C4-2B (cell line): ENCODE results near the gene SH3GL1.

Experiments used
- H3K27ac ChIP-seq: fragments of 450-650 bp; 2 replicates; pipeline ENCODE4 v1.5.1; 2017
- CTCF ChIP-seq: fragments of 450-650 bp; conservative IDR thresholded peaks from 2 replicates; pipeline ENCODE4 v1.5.1; 2017; ENCODE audit warnings: mild to moderate bottlenecking
- ZFX ChIP-seq: fragments of 450-650 bp; IDR thresholded peaks from 2 replicates; pipeline ENCODE4 v1.6.1; 2017

Gene SH3GL1

GRCh38 chr19:4367781-4368127 is 32.6 kb downstream of the SH3GL1 start:
- no peak overlapping the region; the same call in 1 of the 2 replicates for H3K27ac ChIP-seq
- TF ChIP-seq ZFX = no peak
- TF ChIP-seq CTCF = no peak

DNA sequence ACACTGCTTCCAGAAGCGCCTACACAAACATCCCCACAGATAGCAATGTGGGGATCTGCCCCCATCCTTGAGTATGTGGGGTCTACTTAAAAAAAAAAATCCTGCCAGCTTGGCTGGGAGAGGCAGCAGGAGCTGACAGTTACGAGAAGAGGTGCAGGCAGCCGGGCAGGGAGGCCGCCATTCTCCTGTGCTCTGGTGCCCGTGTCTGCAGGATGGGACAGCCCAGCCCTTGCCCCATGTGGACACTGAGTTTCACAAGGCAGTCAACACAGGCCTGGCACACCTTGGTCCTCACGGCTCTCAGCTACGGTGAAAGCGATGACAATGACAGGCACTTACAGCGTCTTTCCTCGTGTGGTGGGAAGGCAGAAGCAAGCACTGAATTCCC is 33.0 kb downstream of the SH3GL1 start:
- TF ChIP-seq CTCF (no peak), ZFX (no peak)
- no peak overlapping the region for H3K27ac ChIP-seq

- no peak overlapping the region for H3K27ac ChIP-seq
- no peak for TF ChIP-seq CTCF
- no peak for TF ChIP-seq ZFX
Measured at GRCh38 chr19:4366666-4367335, 33.5 kb downstream of the SH3GL1 start.

DNA sequence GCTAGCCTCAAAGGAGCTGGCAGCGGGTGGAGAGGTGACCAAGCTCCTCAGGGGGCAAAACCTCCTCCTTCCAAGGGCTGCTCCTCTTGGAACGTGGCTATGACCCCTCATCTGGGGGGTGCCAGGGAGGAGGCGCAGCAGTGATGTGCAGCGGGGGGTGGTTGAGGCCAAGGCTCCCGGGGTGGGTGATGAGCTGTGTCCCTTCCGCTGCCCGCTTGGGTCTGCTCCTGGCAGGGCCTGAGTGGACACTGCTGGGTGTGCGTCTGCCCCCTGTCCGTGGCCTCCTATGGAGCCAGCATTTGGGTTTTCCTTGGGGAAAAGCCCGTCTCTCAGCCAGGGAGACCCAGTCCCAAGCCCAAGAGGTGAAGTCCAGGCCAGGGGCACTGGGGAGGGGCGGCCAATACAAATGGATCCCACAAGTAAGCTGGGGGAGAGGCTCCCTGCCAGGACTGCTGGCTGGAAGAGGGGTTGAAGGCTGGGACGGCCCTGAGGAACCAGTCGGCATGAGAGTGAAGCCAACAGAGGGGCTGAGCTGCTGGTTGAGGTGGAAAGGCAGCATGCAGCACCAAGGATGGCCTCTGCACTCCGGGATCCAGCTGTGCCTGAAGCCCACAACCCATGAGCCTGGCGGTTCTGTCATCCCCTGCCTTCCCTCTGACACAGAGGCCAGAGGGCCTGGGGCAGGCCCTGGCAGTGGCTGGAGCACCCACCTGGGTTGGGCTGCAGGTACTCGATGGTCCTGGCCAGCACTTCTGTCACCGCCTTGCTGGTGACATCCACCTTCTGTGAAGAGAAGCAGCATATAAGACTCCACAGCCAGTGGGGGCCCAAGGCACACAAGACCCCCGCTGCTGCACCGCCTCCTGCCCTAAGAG is 34.3 kb downstream of the SH3GL1 start:
- H3K27ac ChIP-seq = no peak overlapping the region
- TF ChIP-seq ZFX = no peak
- TF ChIP-seq CTCF = no peak

GRCh38 chr19:4365341-4365740 is 35.0 kb downstream of the SH3GL1 start:
- no peak overlapping the region for H3K27ac ChIP-seq
- TF ChIP-seq ZFX (no peak), CTCF (no peak)

DNA sequence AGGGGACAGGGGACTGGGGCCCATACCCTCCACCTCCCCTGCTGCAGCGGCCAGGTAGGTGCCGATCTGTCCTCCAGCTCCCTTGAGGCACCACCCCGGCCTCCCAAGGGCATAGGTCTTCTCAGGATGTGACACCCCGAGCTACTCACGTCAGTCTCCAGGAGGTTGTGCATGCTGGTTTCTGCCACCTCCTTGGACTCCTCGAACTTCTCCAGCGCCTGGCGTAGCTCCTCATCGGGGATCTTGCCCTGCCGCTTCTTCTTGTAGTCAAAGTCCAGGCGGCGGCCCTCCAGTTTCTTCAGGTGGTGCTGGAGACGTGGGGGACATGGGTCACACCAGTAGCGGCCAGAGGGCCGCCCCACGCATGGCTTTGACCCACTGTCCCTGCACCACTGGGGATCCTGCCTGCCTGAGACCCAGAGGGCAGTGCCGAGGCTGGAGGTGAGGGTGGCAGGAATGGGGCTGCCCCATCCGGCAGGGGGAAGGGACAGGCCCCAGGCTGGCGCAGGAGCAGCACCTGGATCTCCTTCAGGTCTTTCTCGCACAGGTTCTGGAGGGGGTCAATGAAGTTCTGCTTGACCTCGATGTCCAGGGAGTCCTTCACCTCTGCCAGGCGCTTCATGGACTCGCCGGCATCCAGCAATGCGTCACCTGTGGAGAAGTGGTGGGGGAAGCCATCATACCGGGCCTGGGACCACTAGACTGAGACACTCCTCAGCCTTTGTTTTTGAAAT is 36.6 kb downstream of the SH3GL1 start:
- TF ChIP-seq CTCF = no peak
- no peak for TF ChIP-seq ZFX
- H3K27ac ChIP-seq = no peak overlapping the region
